NT2/D1 (cell line): ENCODE measurements around the gene ZNF77.

ENCODE experiments used
- SUZ12 ChIP-seq: IDR thresholded peaks from 2 replicates; pipeline ENCODE4 v1.6.1; 2011; ENCODE audit not compliant: insufficient read length, insufficient read depth; ENCODE audit errors: extremely low read depth
- YY1 ChIP-seq: IDR thresholded peaks from 2 replicates; pipeline ENCODE4 v1.6.1; 2011; ENCODE audit not compliant: insufficient read length, insufficient read depth
- ZNF274 ChIP-seq: IDR thresholded peaks from 2 replicates; pipeline ENCODE4 v1.6.1; 2011; ENCODE audit warnings: mild to moderate bottlenecking, low read depth, low read length

- TF ChIP-seq ZNF274 = no peak
- TF ChIP-seq SUZ12 = no peak
- TF ChIP-seq YY1 = no peak
Measured at GRCh38 chr19:2993579-2993978, 48.8 kb upstream of the ZNF77 start.
